Measurements from ENCODE around the gene ATG2B.
"Not testable (repeated sequence)": the region's sequence is repeated elsewhere in the genome, so short reads cannot be mapped to it uniquely, and the experiment has no call there.

Gene ATG2B

GRCh38 chr14:96380735-96381134 is 17.6 kb upstream of the ATG2B start:
- no peak for DNase-seq (ENCODE audit: low read depth in 2 of 2)

- DNase-seq (ENCODE audit: low read depth in 2 of 2) = no peak
Observed at GRCh38 chr14:96376093-96376492, 13.0 kb upstream of the ATG2B start.

DNA sequence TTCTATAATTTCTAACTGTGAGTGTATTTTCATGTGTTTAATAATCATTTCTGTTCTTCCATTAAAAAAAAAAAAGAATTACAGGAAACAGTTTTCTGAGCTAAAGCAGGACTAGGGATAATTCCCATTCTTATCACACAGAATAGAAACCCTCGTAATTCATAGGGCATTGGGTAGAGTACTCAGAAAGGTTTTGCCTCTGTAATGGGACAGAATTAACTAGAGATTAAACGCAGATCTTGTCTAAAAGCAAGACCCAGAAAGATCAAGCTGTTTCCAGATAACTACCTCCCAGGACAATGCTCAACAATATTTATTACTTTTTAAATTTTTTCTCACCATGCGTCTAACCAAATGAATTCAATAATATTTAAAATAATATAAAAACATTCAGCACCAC is 10.4 kb upstream of the ATG2B start:
- no peak for DNase-seq (ENCODE audit: low read depth in 2 of 2)

- DNase-seq (ENCODE audit: low read depth in 2 of 2) = no peak
Observed at GRCh38 chr14:96370528-96370927, 7.4 kb upstream of the ATG2B start.

GRCh38 chr14:96368534-96368933 is 5.4 kb upstream of the ATG2B start:
- DNase-seq (ENCODE audit: low read depth in 2 of 2) = no peak

GRCh38 chr14:96364962-96365361 is 1.8 kb upstream of the ATG2B start:
- no peak for DNase-seq (ENCODE audit: low read depth in 2 of 2)

GRCh38 chr14:96363751-96364336 is 703 bp upstream of the ATG2B start:
- DNase-seq (ENCODE audit: low read depth in 2 of 2) = peak in 1 of 2 donors; percentile 9

- peak; percentile 6 to 13 for DNase-seq (ENCODE audit: low read depth in 2 of 2)
Observed at GRCh38 chr14:96362071-96362964, 823 bp downstream of the ATG2B start.

DNA sequence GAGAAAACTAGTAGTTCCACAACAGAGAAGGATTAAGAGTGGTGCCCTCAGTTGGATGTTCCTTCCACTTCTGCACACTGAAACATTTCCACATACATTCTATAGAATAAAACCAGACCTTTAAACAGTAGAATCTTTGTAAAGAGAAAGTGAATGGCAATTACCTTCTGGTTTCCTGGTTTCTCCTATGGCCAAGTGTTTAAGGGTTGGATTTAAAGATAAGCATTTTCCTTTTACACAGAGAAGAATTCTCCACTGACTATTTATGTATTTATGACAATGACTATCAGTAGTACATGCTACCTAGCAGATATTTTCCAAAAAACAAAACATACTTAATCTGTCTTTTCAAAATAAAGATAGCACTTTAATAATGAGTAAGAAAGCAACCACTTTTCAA is 3.2 kb downstream of the ATG2B start:
- DNase-seq (ENCODE audit: low read depth in 2 of 2) = no peak

DNA sequence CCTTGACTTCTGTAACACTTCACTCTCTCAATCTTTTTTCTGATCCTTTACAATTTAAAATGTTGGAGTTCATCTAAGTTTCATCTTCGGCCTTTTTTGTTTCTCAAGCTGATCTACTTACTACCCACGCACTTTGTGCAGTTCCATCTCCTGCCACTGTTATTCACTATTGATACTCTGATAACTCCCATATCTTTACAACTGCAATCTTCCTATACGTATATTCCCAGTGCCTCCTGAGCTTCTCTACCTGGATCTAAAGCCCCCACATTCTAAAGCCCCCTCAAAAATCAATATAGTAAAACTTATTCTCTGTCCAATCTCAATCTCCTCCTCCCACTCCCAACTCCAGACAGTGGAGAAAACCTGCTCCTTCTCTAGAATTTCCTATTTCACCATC is 5.9 kb downstream of the ATG2B start:
- DNase-seq (ENCODE audit: low read depth in 2 of 2) = no peak

DNA sequence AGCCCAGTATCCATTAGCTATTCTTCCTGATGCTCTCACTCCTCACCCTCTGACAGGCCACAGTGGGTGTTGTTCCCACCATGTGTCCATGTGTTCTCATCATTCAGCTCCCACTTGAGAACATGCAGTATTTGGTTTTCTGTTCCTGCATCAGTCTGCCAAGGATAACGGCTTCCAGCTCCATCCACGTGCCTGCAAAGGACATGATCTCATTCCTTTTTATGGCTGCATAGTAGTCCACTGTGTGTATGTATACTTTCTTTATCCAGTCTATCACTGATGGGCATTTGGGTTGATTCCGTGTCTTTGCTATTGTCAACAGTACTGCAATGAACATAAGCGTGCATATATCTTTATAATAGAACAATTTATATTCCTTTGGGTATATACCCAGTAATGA is 8.9 kb downstream of the ATG2B start:
- no peak for DNase-seq (ENCODE audit: low read depth in 2 of 2)

GRCh38 chr14:96352708-96353107 is 10.4 kb downstream of the ATG2B start:
- DNase-seq (ENCODE audit: low read depth in 2 of 2) = no peak

DNA sequence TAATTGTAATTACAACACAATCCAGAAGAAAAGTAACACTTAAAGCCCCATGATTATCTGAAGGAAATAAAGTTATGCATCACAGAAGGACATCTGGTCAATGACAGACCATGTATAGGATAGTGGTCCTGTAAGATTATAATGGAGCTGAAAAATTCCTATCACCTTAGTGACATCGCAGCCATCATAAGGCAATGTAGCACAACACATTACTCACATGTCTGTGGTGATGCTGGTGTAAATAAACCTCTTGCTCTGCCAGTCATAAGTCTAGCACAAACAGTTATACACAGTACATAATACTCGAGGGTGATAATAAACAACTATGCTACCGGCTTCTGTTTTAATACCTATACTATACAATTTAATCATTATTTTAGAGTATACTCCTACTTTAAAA is 11.2 kb downstream of the ATG2B start:
- DNase-seq (ENCODE audit: low read depth in 2 of 2) = no peak

- DNase-seq (ENCODE audit: low read depth in 2 of 2) = no peak
Observed at GRCh38 chr14:96349286-96350075, 13.7 kb downstream of the ATG2B start.

DNA sequence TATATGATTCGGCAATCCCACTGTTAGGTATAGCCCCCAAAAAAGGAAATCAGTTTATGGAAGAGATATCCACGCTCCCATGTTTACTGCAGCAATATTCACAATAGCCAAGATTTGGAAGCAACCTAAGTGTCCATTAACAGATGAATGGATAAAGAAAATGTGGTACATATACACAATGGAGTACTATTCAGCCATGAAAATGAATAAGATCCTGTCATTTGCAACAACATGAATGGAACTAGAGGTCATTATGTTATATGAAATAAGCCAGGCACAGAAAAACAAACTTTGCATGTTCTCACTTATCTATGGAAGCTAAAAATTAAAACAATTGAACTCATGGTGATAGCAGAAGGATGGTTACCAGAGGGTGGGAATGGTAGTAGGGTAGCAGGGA is 15.2 kb downstream of the ATG2B start:
- not testable (repeated sequence) for DNase-seq (ENCODE audit: low read depth in 2 of 2)

DNA sequence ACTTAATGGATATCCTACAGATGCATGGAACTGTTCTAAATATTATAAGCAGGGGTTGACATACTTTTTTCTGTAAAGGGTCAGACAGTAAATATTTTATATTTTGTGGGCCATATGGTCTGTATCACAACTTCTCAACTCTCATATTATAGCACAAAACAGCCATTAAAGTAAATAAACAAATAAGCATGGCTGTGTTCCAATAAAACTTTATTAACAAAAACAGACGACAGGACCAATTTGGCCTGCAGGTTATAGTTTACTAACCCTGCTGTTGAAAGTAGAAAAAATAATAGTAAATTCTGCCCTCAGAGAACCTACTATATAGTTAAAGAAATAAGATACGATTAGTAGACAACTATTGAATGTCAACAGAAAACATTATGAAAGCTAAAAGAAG is 17.5 kb downstream of the ATG2B start:
- no peak for DNase-seq (ENCODE audit: low read depth in 2 of 2)

GRCh38 chr14:96341323-96341722 is 21.8 kb downstream of the ATG2B start:
- DNase-seq (ENCODE audit: low read depth in 2 of 2) = no peak

DNA sequence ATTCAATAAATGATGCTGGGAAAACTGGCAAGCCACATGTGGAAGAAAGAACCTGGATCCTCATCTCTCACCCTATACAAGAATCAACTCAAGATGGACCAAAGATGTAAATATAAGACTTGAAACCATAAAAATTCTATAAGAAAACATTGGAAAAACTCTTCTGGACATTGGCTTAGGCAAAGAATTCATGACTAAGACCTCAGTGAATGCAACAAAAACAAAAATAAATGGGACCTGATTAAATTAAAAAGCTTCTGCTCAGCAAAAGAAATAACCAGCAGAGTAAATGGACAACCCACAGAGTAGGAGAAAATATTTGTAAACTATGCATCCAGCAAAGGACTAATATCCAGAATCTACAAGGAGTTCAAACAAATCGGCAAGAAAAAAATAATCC is 24.6 kb downstream of the ATG2B start:
- DNase-seq (ENCODE audit: low read depth in 2 of 2) = no peak

- no peak for DNase-seq (ENCODE audit: low read depth in 2 of 2)
Observed at GRCh38 chr14:96324219-96324618, 38.9 kb downstream of the ATG2B start.

DNA sequence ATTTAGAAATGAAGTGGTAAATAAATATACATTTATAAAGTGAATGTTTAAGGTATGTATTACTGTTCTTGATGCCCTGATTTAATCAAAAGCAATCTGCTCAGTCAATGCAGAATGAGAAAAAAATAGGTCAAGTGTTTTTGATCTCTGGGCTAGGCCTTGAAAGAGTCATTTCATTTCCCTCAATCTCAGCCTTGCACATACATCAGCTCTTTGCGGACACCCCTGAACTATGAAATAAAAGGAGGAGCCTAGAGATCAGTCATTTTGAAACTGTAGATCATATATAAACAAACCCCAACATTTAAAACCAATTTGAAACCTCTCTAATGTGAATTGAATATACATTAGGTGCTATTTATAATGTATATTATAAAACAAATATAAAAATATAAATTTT is 42.5 kb downstream of the ATG2B start:
- no peak for DNase-seq (ENCODE audit: low read depth in 2 of 2)

- DNase-seq (ENCODE audit: low read depth in 2 of 2) = no peak
Observed at GRCh38 chr14:96318836-96319235, 44.3 kb downstream of the ATG2B start.

DNA sequence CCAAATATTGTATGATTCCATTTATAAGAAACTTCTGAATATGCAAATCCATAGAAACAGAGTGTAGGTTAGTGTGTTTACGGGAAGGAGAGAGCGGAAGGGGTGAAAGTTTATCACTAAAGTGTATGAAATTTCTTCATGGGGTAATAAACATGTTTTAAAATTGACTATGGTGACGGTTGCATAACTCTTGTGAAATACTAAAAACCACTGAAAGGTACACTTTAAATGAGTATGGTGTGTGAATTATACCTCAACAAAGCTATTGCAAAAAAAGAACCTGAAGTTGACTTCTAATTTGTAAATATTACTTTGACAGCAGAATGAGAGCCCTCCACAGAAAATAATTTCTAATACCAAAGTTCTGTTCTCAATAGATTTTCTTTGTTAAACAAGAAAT is 47.1 kb downstream of the ATG2B start:
- DNase-seq (ENCODE audit: low read depth in 2 of 2) = no peak

DNA sequence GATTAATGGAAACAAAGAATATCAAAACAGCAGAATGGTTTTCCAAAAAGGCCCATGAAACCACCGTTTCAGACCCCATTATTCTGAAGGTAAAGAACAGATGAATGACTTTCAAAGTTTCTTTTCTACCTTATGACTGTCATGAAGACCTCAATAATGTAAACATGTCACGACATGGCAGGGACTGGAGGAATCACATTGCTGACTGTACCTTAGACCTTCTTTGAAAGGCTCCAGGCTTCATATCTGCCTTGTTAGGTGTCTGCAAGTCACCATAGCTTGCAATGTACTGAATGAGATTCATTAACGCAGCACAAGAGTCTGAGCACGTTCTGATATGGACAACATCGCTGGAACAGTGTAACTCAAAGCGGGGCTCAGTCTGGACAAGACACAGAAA is 52.2 kb downstream of the ATG2B start:
- no peak for DNase-seq (ENCODE audit: low read depth in 2 of 2)
